H1 (cell line): ENCODE measurements around the gene DHRS1. TPM values are rescaled to one million over a fixed set of nuclear protein-coding genes. Genes with fewer than 3 reads are reported as not detected.
A peak's percentile ranks its signal among the peaks of the same experiment; 100 is the strongest.

Source experiments
- CTCF ChIA-PET: fragments of 300-600 bp; sonication (Branson Sonifier 250); formaldehyde crosslinking; loops from one replicate; lab custom pipeline; 2021; ENCODE audit not compliant: partially characterized antibody; lab: Charles Lee
- POLR2A ChIA-PET: fragments of 300-600 bp; sonication (Branson Sonifier 250); formaldehyde crosslinking; loops from one replicate; lab custom pipeline; 2021; ENCODE audit warnings: inconsistent platforms; ENCODE audit not compliant: partially characterized antibody; lab: Charles Lee
- DNase-seq, 2 experiments: peaks; one replicate each; pipeline versions ENCODE4 v3.0.0 to v3.0.0-alpha.2; 2010 to 2022; ENCODE audit warnings: low spot score in 2 of 2, low read depth in 1 of 2, mixed read lengths in 1 of 2
- FAIRE-seq: peaks from 2 replicates; lab custom pipeline; 2011; peaks lifted over from hg19 to GRCh38; lab: Jason Lieb, UNC
- H2AFZ ChIP-seq: 2 replicates; pipeline ENCODE4 v1.8.1; 2012; ENCODE audit warnings: low read length, inconsistent platforms
- H2AK5ac ChIP-seq: 2 replicates; pipeline ENCODE4 v1.6.1; 2013; ENCODE audit warnings: low read depth, low read length
- H2BK120ac ChIP-seq: replicated peaks from 2 replicates; pipeline ENCODE3; 2013; ENCODE audit warnings: low read depth, low read length, inconsistent platforms
- H2BK12ac ChIP-seq: 2 replicates; pipeline ENCODE4 v1.6.1; 2013; ENCODE audit warnings: low read depth, low read length
- H2BK15ac ChIP-seq: 2 replicates; pipeline ENCODE4 v1.6.1; 2013; ENCODE audit warnings: low read length
- H2BK20ac ChIP-seq: 2 replicates; pipeline ENCODE4 v1.6.1; 2013; ENCODE audit warnings: low read length
- H2BK5ac ChIP-seq: 2 replicates; pipeline ENCODE4 v1.6.1; 2013; ENCODE audit warnings: low read depth, low read length
- H3K14ac ChIP-seq: 2 replicates; pipeline ENCODE4 v1.6.1; 2013; ENCODE audit warnings: inconsistent platforms; ENCODE audit not compliant: insufficient read length
- H3K18ac ChIP-seq: 2 replicates; pipeline ENCODE4 v1.6.1; 2013; ENCODE audit warnings: low read length; ENCODE audit errors: extremely low read depth
- H3K23ac ChIP-seq: 2 replicates; pipeline ENCODE4 v1.6.1; 2013; ENCODE audit warnings: inconsistent platforms; ENCODE audit not compliant: insufficient read length
- H3K23me2 ChIP-seq: 2 replicates; pipeline ENCODE4 v1.6.1; 2013; ENCODE audit warnings: low read depth, low read length
- H3K27ac ChIP-seq: 2 replicates; pipeline ENCODE4 v1.6.1; 2011; ENCODE audit warnings: low read depth, low read length, inconsistent platforms
- H3K27me3 ChIP-seq, 4 experiments: replicated peaks in 1 of 4; 1 replicate in 1 of 4; 2 replicates in 3 of 4; pipeline versions ENCODE4 v1.6.1 to v1.8.1; 2011 to 2013; ENCODE audit warnings: low read length in 3 of 4, mild to moderate bottlenecking in 3 of 4, inconsistent platforms in 2 of 4, mixed read lengths in 2 of 4, moderate library complexity in 1 of 4; ENCODE audit not compliant: control insufficient read depth in 3 of 4, insufficient read depth in 3 of 4; ENCODE audit errors: extremely low read depth in 1 of 4
- H3K36me3 ChIP-seq, 4 experiments: 2 replicates each; pipeline versions ENCODE4 v1.6.1 to v1.8.1; 2011 to 2013; ENCODE audit warnings: mild to moderate bottlenecking in 4 of 4, low read length in 3 of 4, moderate library complexity in 2 of 4, control low read depth in 1 of 4, inconsistent platforms in 1 of 4; ENCODE audit not compliant: insufficient read depth in 4 of 4, control insufficient read depth in 2 of 4
- H3K4ac ChIP-seq: replicated peaks from 2 replicates; pipeline ENCODE3; 2013; ENCODE audit warnings: low read length, low read depth, mixed read lengths, inconsistent platforms; ENCODE audit not compliant: insufficient read length
- H3K4me1 ChIP-seq, 4 experiments: replicated peaks in 1 of 4; 1 replicate in 1 of 4; 2 replicates in 3 of 4; pipeline versions ENCODE4 v1.6.1 to v1.8.1; 2011 to 2013; ENCODE audit warnings: low read length in 3 of 4, inconsistent platforms in 2 of 4, mixed read lengths in 1 of 4; ENCODE audit not compliant: insufficient read depth in 4 of 4, control insufficient read depth in 3 of 4
- H3K4me2 ChIP-seq, 2 experiments: 2 replicates each; pipeline versions ENCODE4 v1.6.1 to v1.8.1; 2011 to 2013; ENCODE audit warnings: low read depth in 2 of 2, low read length in 2 of 2, control low read depth in 1 of 2, inconsistent platforms in 1 of 2, mild to moderate bottlenecking in 1 of 2; ENCODE audit not compliant: insufficient read depth in 1 of 2
- H3K4me3 ChIP-seq, 4 experiments: fragments of 200-600, 300-600 bp in 1 of 4; sonication (generic), shearing (Covaris generic), sonication (Bioruptor Twin) in 1 of 4; 2 replicates each; pipeline versions ENCODE4 v1.5.1 to v1.8.1; 2011 to 2016; ENCODE audit warnings: low read length in 4 of 4, low read depth in 3 of 4, control low read depth in 2 of 4, inconsistent platforms in 2 of 4, mild to moderate bottlenecking in 2 of 4, mixed read lengths in 1 of 4, moderate library complexity in 1 of 4; ENCODE audit not compliant: insufficient read depth in 2 of 4; ENCODE audit errors: extremely low read depth in 1 of 4
- H3K56ac ChIP-seq: replicated peaks from 2 replicates; pipeline ENCODE3; 2013; ENCODE audit warnings: low read depth, mild to moderate bottlenecking, mixed read lengths, low read length, inconsistent platforms; ENCODE audit not compliant: insufficient read length
- H3K79me1 ChIP-seq: 2 replicates; pipeline ENCODE4 v1.6.1; 2013; ENCODE audit warnings: low read depth, low read length, control low read depth
- H3K79me2 ChIP-seq, 2 experiments: 2 replicates each; pipeline versions ENCODE4 v1.6.1 to v1.8.1; 2012 to 2013; ENCODE audit warnings: low read length in 2 of 2, mild to moderate bottlenecking in 2 of 2, inconsistent platforms in 1 of 2; ENCODE audit not compliant: insufficient read depth in 2 of 2, control insufficient read depth in 1 of 2
- H3K9ac ChIP-seq, 4 experiments: replicated peaks in 1 of 4; 1 replicate in 1 of 4; 2 replicates in 3 of 4; pipeline versions ENCODE4 v1.6.1 to v1.8.1; 2011 to 2013; ENCODE audit warnings: low read depth in 3 of 4, low read length in 3 of 4, control low read depth in 2 of 4, mild to moderate bottlenecking in 2 of 4, moderate library complexity in 2 of 4, inconsistent platforms in 1 of 4; ENCODE audit errors: extremely low read depth in 1 of 4
- H3K9me3 ChIP-seq, 2 experiments: 2 replicates each; pipeline versions ENCODE4 v1.6.1 to v1.8.1; 2012 to 2013; ENCODE audit warnings: mild to moderate bottlenecking in 2 of 2, moderate library complexity in 2 of 2, control low read depth in 1 of 2, inconsistent platforms in 1 of 2, low read depth in 1 of 2, low read length in 1 of 2, mixed read lengths in 1 of 2; ENCODE audit not compliant: insufficient read depth in 2 of 2
- H4K20me1 ChIP-seq, 2 experiments: replicated peaks in 1 of 2; 2 replicates each; pipeline versions ENCODE3 to v1.8.1; 2011 to 2013; ENCODE audit warnings: inconsistent platforms in 2 of 2, low read length in 2 of 2, mild to moderate bottlenecking in 1 of 2; ENCODE audit not compliant: insufficient read depth in 2 of 2, control insufficient read depth in 1 of 2
- H4K5ac ChIP-seq: 2 replicates; pipeline ENCODE4 v1.6.1; 2013; ENCODE audit warnings: low read length, low read depth, mixed read lengths, inconsistent platforms; ENCODE audit not compliant: insufficient read length
- H4K8ac ChIP-seq: 2 replicates; pipeline ENCODE4 v1.8.0; 2013; ENCODE audit warnings: mild to moderate bottlenecking, moderate library complexity, low read length, inconsistent platforms; ENCODE audit not compliant: insufficient read depth; ENCODE audit errors: extremely low read depth
- H4K91ac ChIP-seq: replicated peaks from 2 replicates; pipeline ENCODE3; 2013; ENCODE audit warnings: low read length, mixed read lengths, inconsistent platforms; ENCODE audit not compliant: insufficient read length
- CTCF ChIP-seq, 3 experiments: IDR thresholded peaks; 1 replicate in 2 of 3; 2 replicates in 1 of 3; pipeline versions ENCODE4 v1.5.1 to v1.6.1; 2011; ENCODE audit warnings: low read length in 3 of 3, mild to moderate bottlenecking in 3 of 3, inconsistent platforms in 2 of 3, low read depth in 1 of 3, moderate library complexity in 1 of 3; ENCODE audit not compliant: insufficient read depth in 1 of 3; ENCODE audit errors: control extremely low read depth in 1 of 3
- GTF2F1 ChIP-seq: IDR thresholded peaks from 2 replicates; pipeline ENCODE4 v1.6.1; 2012; ENCODE audit warnings: low read depth, low read length, improper control_type of control experiment, borderline replicate concordance
- HDAC2 ChIP-seq, 2 experiments: fragments of 300-600 bp in 1 of 2; sonication (generic) in 1 of 2; IDR thresholded peaks; 2 replicates each; pipeline ENCODE4 v1.6.1; 2011 to 2012; ENCODE audit warnings: low read depth in 2 of 2, low read length in 2 of 2, mild to moderate bottlenecking in 2 of 2, moderate library complexity in 2 of 2, borderline replicate concordance in 1 of 2, inconsistent platforms in 1 of 2
- SIN3A ChIP-seq, 2 experiments: IDR thresholded peaks in 1 of 2; conservative IDR thresholded peaks in 1 of 2; 2 replicates each; pipeline ENCODE4 v1.6.1; 2011 to 2012; ENCODE audit warnings: low read length in 2 of 2, improper control_type of control experiment in 1 of 2, low read depth in 1 of 2, mild to moderate bottlenecking in 1 of 2
- SP4 ChIP-seq: IDR thresholded peaks from 2 replicates; pipeline ENCODE4 v1.6.1; 2012; ENCODE audit warnings: low read length, inconsistent platforms
- WGBS, 2 experiments: shearing (Covaris generic) in 1 of 2; methylation state at CpG; one replicate each; pipeline versions ENCODE4 v1.1.6 to v1.1.7; 2013 to 2015; ENCODE audit warnings: low lambda C conversion rate in 2 of 2, mixed read lengths in 2 of 2, inconsistent platforms in 1 of 2, low coverage in 1 of 2, missing lambda C conversion rate in 1 of 2; ENCODE audit not compliant: insufficient replicate concordance in 2 of 2, insufficient coverage in 1 of 2, insufficient read length in 1 of 2; ENCODE audit errors: extremely low coverage in 1 of 2, missing lambda C conversion rate in 1 of 2; 5-methylcytosine and 5-hydroxymethylcytosine counted together
- polyA plus RNA-seq, 7 experiments: library from polyadenylated mRNA; depleted of rRNA in 3 of 7; stranded (reverse) in 5 of 7; unstranded in 2 of 7; fragments of >200 nt in 5 of 7; fragments of 200-250 nt in 2 of 7; gene quantifications; 1 replicate in 5 of 7; 2 replicates in 1 of 7; 4 replicates in 1 of 7; pipeline versions ENCODE4 v1.2.1 to v1.2.3, GENCODE V29; 2011 to 2013; ENCODE audit warnings: missing spikeins in 2 of 7, mixed read lengths in 2 of 7
- total RNA-seq: library from RNA; stranded (reverse); fragmentation: NEBNext Ultra II Directional; extraction: Animal tissue kit (Norgen Biotek cat#: 25700); gene quantifications from 2 replicates; pipeline ENCODE4 v1.2.1, GENCODE V29; 2021

DHRS1 gene
- total and polyA plus RNA-seq, 2 of the 8 experiments (the other 6 are each of a cell fraction or from before 2014, with no cell fraction given): 8.8 to 31.7 TPM

- Histone ChIP-seq H2AFZ (0 out of 2 replicates have a peak overlapping the region, but pooled peaks have one; percentile 40), H2BK5ac (peak overlapping the region; percentile 89; the same call in 1 of the 2 replicates), H2BK12ac (peak overlapping the region; percentile 27; the same call in 1 of the 2 replicates), H3K27ac (peak overlapping the region; percentile 84), H2AK5ac (no peak overlapping the region), H3K23me2 (peaks cover 8% of the 10 kb centered on the region; the same call in 1 of the 2 replicates), H2BK120ac (no peak overlapping the region), H3K14ac (no peak overlapping the region), H4K5ac (peak overlapping the region; percentile 87), H3K4ac (no peak overlapping the region), H3K18ac (peak overlapping the region; percentile 94), H3K9ac (peak overlapping the region; percentile 67 to 95 (median 89)), H3K9me3 (no peaks in the 10 kb centered on the region), H3K4me1 (peaks cover 0 to 5% (median 2%) of the 10 kb centered on the region in 4 experiments; a peak in 4 of 7 replicates), H3K79me2 (no peaks in the 10 kb centered on the region; a peak in 2 of 4 replicates), H3K4me3 (peak overlapping the region; percentile 80 to 97 (median 92)), H3K23ac (no peak overlapping the region), H2BK15ac (no peak overlapping the region), H2BK20ac (no peak overlapping the region), H4K8ac (peak overlapping the region; percentile 96; the same call in 1 of the 2 replicates), H4K20me1 (peaks cover 3 to 10% of the 10 kb centered on the region in 2 experiments), H3K79me1 (no peaks in the 10 kb centered on the region; the same call in 1 of the 2 replicates), H3K36me3 (peaks cover 17 to 40% (median 34%) of the 10 kb centered on the region in 4 experiments), H4K91ac (peak overlapping the region; percentile 79), H3K56ac (peak overlapping the region; percentile 94), H3K27me3 (no peaks in the 10 kb centered on the region), H3K4me2 (peak overlapping the region; percentile 84 to 87)
- WGBS, 2 experiments: 9% methylated on average over 31 of the region's 39 CpGs; no CpG with 5 or more reads in 1 of the 2 experiments
- TF ChIP-seq SP4 (0 out of 2 replicates have a peak, but pooled peaks have one; percentile 16), HDAC2 (IDR thresholded peaks at IDR 0.05; ENCODE audit: borderline replicate concordance in 1 of 2, low read depth in 2 of 2, low read length in 2 of 2) (no peak), SIN3A (conservative IDR thresholded peaks at IDR 0.05 in 1 of 2, IDR thresholded peaks at IDR 0.05 in 1 of 2; ENCODE audit: low read depth in 1 of 2, low read length in 2 of 2) (peak in 1 of 2 experiments; percentile 61; a peak in 1 of 4 replicates), GTF2F1 (no peak), CTCF (IDR thresholded peaks at IDR 0.05; ENCODE audit: control extremely low read depth in 1 of 3, insufficient read depth in 1 of 3, low read depth in 1 of 3, low read length in 3 of 3) (peak; percentile 34 to 54 (median 35); a peak in 3 of 4 replicates)
- POLR2A ChIA-PET: interaction anchor here (0.6 to 3.7 kb wide), 37 partner anchors 9 to 165 kb away, joined by 3 to 50 read pairs (median 4); partner anchors contain the start of genes CHMP4A, CIDEB, DHRS1 and GMPR2
- CTCF ChIA-PET: interaction anchor here (0.7 to 9.4 kb wide), 31 partner anchors 9 to 196 kb away, joined by 3 to 163 read pairs (median 7); partner anchors contain the start of genes CIDEB, DHRS1, GMPR2 and IRF9
- DNase-seq (peak; percentile 59 to 94), FAIRE-seq (no peak)
Measured at GRCh38 chr14:24241829-24242443, 57.6 kb downstream of the DHRS1 start.
